Measurements from ENCODE around the gene CCDC70. TPM values are rescaled to one million over a fixed set of nuclear protein-coding genes. Genes with fewer than 3 reads are reported as not detected.
A peak's percentile ranks its signal among the peaks of the same experiment; 100 is the strongest.

The CCDC70 gene
- total RNA-seq, 1 experiment from 2014 or later, result not detected

DNA sequence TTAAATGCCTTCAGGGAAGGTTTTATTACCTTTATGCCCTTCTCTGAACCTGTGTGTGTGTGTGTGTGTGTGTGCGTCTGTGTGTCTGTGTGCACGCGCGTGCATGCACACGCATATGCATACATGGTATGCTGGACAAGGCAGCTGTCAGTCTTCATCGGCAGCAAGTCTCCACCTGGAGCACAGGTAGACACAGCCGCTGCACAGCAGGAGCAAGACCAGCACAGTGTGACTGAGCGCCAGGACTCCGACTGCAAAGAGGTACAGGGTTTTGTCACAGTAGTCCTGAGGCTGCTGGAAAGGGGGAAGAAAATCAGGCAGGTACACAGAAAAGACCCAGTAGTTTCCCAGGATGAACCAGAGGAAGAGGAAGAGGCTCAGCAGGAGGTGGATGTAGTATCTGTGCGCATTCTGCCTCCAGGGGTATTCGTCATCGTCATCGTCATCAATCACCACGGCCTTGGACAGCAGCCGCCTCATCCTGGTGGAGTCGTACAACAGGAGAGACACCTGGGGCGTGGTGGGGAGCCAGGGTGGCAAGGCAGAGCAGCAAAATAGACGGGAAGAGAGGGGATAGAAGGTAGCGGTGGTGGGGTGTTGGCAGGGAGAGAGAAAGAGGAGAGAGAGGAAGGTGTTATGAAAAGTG is 45.0 kb upstream of the CCDC70 start:
- no peaks in the 10 kb centered on the region for H3K9me2 ChIP-seq (replicated peaks; ENCODE audit: low read length)
- CTCF ChIA-PET, result no interaction called here
- ATAC-seq, result no peak

DNA sequence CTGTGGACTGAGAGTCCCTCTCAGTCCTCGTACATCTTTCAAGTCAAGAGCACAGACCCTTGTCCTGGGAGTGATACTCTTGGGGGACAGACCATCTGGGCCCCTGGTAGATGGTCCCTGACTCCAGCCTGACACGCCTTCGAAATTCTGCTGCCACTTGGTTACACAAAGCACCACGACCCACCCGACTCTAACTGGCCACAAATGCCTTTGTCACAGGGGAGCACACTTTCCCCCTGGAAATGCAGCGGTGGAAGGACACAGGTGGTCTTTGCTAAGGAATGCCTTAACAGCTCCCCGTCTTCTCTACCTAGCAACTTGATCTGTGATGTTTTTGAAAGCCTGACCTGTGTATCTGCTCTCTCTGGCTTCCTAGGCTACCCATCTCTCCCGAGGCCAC is 44.1 kb upstream of the CCDC70 start:
- ATAC-seq (no peak), DNase-seq (no peak)
- Histone ChIP-seq H3K4me3 (ENCODE audit: low read length) (no peak overlapping the region), H4K20me1 (ENCODE audit: low read length) (no peaks in the 10 kb centered on the region), H3F3A (ENCODE audit: low read length, unreplicated experiment) (no peaks in the 10 kb centered on the region), H3K4me2 (ENCODE audit: low read length) (no peak overlapping the region), H3K27me3 (ENCODE audit: low read length) (no peaks in the 10 kb centered on the region), H3K27ac (ENCODE audit: low read length) (no peak overlapping the region), H3K79me2 (ENCODE audit: low read length) (no peaks in the 10 kb centered on the region), H3K4me1 (ENCODE audit: insufficient read depth, low read length) (peaks cover 6% of the 10 kb centered on the region; the same call in 1 of the 2 replicates), H3K9ac (ENCODE audit: low read length) (no peak overlapping the region), H3K36me3 (ENCODE audit: low read depth, low read length) (no peaks in the 10 kb centered on the region), H3K9me3 (ENCODE audit: low read length) (no peaks in the 10 kb centered on the region), H3K9me2 (replicated peaks; ENCODE audit: low read length) (no peaks in the 10 kb centered on the region), H2AFZ (ENCODE audit: low read length) (no peak overlapping the region)
- ChIA-PET POLR2A (ENCODE audit: unreplicated experiment) (no interaction called here), CTCF (no interaction called here)
- intact Hi-C loops (cut with micrococcal nuclease), result loop anchor here (5.0 kb wide), 2 partner anchors 40 to 80 kb away; no protein-coding TSS in a partner anchor
- BruUV-seq (replicated peaks), result no TSS peak
- no peak for TF ChIP-seq EZH2phosphoT487 (IDR thresholded peaks at IDR 0.05; ENCODE audit: borderline replicate concordance, low read length)
- TF ChIP-seq EZH2 (IDR thresholded peaks at IDR 0.05; ENCODE audit: low read length, unreplicated experiment), result no peak
- TF ChIP-seq, protein P1, sequence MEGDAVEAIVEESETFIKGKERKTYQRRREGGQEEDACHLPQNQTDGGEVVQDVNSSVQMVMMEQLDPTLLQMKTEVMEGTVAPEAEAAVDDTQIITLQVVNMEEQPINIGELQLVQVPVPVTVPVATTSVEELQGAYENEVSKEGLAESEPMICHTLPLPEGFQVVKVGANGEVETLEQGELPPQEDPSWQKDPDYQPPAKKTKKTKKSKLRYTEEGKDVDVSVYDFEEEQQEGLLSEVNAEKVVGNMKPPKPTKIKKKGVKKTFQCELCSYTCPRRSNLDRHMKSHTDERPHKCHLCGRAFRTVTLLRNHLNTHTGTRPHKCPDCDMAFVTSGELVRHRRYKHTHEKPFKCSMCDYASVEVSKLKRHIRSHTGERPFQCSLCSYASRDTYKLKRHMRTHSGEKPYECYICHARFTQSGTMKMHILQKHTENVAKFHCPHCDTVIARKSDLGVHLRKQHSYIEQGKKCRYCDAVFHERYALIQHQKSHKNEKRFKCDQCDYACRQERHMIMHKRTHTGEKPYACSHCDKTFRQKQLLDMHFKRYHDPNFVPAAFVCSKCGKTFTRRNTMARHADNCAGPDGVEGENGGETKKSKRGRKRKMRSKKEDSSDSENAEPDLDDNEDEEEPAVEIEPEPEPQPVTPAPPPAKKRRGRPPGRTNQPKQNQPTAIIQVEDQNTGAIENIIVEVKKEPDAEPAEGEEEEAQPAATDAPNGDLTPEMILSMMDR (conservative IDR thresholded peaks at IDR 0.05; ENCODE audit: low read depth, low read length), result no peak

More for the DNA sequence above, 45.0 kb upstream of the CCDC70 start:
- Histone ChIP-seq H3K79me2 (ENCODE audit: low read length) (no peaks in the 10 kb centered on the region), H3K9me3 (ENCODE audit: low read length) (no peaks in the 10 kb centered on the region), H3K4me1 (ENCODE audit: insufficient read depth, low read length) (peaks cover 6% of the 10 kb centered on the region; the same call in 1 of the 2 replicates), H3K27ac (ENCODE audit: low read length) (no peak overlapping the region), H3K4me2 (ENCODE audit: low read length) (no peak overlapping the region), H4K20me1 (ENCODE audit: low read length) (no peaks in the 10 kb centered on the region), H3F3A (ENCODE audit: low read length, unreplicated experiment) (no peaks in the 10 kb centered on the region), H3K27me3 (ENCODE audit: low read length) (no peaks in the 10 kb centered on the region), H3K36me3 (ENCODE audit: low read depth, low read length) (no peaks in the 10 kb centered on the region), H3K4me3 (ENCODE audit: low read length) (no peak overlapping the region), H3K9ac (ENCODE audit: low read length) (no peak overlapping the region), H2AFZ (ENCODE audit: low read length) (no peak overlapping the region)
- peak; percentile 8 for DNase-seq
- POLR2A ChIA-PET (ENCODE audit: unreplicated experiment), result no interaction called here
- BruUV-seq (replicated peaks), result no TSS peak
- TF ChIP-seq EZH2phosphoT487 (IDR thresholded peaks at IDR 0.05; ENCODE audit: borderline replicate concordance, low read length), result no peak
- TF ChIP-seq EZH2 (IDR thresholded peaks at IDR 0.05; ENCODE audit: low read length, unreplicated experiment), result no peak
- TF ChIP-seq, protein P1 (conservative IDR thresholded peaks at IDR 0.05; ENCODE audit: low read depth, low read length), result no peak
- intact Hi-C loops (cut with micrococcal nuclease), result loop anchor here (5.0 kb wide), 2 partner anchors 41 to 81 kb away; no protein-coding TSS in a partner anchor

DNA sequence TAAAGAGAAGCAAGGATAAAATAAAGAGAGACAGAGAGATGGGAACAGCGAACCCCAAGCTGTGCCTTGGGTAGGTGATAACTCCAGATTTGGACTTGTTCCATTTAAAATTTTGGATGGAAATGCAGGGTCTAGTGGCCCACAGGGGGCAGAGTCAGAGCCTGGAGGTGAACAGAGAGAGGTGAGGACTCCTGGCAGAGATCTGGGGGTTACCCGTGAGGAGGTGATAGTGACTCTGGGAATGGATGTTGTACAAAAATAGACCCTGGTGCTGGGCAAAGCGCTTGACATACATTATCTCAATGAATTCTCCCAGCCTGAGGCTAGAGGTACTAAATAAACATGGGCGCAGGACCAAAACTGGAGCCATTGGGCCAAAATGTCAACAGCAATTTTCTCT is 43.5 kb upstream of the CCDC70 start:
- no peaks in the 10 kb centered on the region for H3K36me3 ChIP-seq (ENCODE audit: low read depth, low read length)
- H3K9me2 ChIP-seq (replicated peaks; ENCODE audit: low read length), result no peaks in the 10 kb centered on the region
- no TSS peak for BruUV-seq (replicated peaks)
- H2AFZ ChIP-seq (ENCODE audit: low read length), result no peak overlapping the region
- CTCF ChIA-PET, result no interaction called here
- H3K9ac ChIP-seq (ENCODE audit: low read length), result no peak overlapping the region
- no peak overlapping the region for H3K4me2 ChIP-seq (ENCODE audit: low read length)
- no peaks in the 10 kb centered on the region for H3K27me3 ChIP-seq (ENCODE audit: low read length)
- DNase-seq (no peak), ATAC-seq (no peak)
- no peak overlapping the region for H3K4me3 ChIP-seq (ENCODE audit: low read length)
- no peaks in the 10 kb centered on the region for H4K20me1 ChIP-seq (ENCODE audit: low read length)
- peaks cover 6% of the 10 kb centered on the region; the same call in 1 of the 2 replicates for H3K4me1 ChIP-seq (ENCODE audit: insufficient read depth, low read length)
- H3K27ac ChIP-seq (ENCODE audit: low read length), result no peak overlapping the region
- TF ChIP-seq EZH2 (IDR thresholded peaks at IDR 0.05; ENCODE audit: low read length, unreplicated experiment), result no peak
- TF ChIP-seq, protein P1 (conservative IDR thresholded peaks at IDR 0.05; ENCODE audit: low read depth, low read length), result no peak
- no peak for TF ChIP-seq EZH2phosphoT487 (IDR thresholded peaks at IDR 0.05; ENCODE audit: borderline replicate concordance, low read length)
- POLR2A ChIA-PET (ENCODE audit: unreplicated experiment), result no interaction called here
- H3K9me3 ChIP-seq (ENCODE audit: low read length), result no peaks in the 10 kb centered on the region
- no peaks in the 10 kb centered on the region for H3K79me2 ChIP-seq (ENCODE audit: low read length)
- H3F3A ChIP-seq (ENCODE audit: low read length, unreplicated experiment), result no peaks in the 10 kb centered on the region
- intact Hi-C loops (cut with micrococcal nuclease), result loop anchor here (5.0 kb wide), 2 partner anchors 39 to 79 kb away; no protein-coding TSS in a partner anchor
